HG02840 (cell line): ENCODE measurements around the gene NUDT10.
"Not testable (repeated sequence)": the region's sequence is repeated elsewhere in the genome, so short reads cannot be mapped to it uniquely, and the experiment has no call there.

ENCODE experiments used
- ATAC-seq: cut with Tn5 transposase; IDR thresholded peaks from one replicate; pipeline ENCODE4 v1.9.1; 2021; ENCODE audit warnings: mild to moderate bottlenecking, moderate library complexity, moderate number of reproducible peaks; ENCODE audit not compliant: unreplicated experiment, low FRiP score

The NUDT10 gene

DNA sequence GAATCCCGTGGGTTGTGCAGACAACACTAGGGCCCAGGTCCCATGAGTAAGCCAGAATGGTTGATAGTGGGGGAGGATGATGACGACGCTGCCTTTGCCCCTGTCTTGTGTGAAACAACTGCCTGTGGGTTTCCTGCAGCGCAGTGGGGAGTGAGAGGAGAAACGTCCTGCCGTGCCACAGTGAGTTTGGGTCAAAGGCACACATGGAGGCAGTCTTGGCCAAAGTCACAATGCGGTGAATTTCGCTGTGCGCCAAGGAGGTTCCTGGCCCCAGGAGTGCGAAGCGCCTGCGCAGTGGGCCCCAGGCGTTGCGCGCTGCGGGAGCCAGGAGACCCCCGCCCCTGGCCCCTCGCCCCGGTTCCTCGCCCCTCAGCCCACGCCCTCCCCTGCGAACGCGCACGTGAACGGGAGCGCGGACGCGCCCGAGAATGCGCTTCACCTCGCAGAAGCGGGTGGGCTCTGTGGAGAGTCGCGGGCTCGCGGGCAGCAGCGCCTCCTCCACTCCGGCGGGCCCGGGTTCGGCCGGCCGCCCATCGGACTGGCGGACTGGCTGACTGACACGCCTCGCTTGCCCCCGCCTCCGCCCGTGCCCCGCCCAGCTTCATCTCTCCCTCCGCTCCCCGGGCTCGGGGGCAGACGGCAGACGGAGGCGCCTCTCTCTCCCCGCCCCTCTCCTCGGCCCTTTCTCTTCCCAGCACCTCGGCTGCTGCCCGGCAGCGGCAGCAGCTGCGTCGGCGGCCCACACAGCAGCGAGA, at the start of gene NUDT10:
NUDT10 (plus strand) TSS at position 635 of the 755 bp plus-strand sequence. CDS start 144 bp downstream, outside the sequence.
- ATAC-seq, result no peak

- no peak for ATAC-seq
Measured at GRCh38 chrX:51292421-51292820, 40.2 kb upstream of the NUDT10 start.

DNA sequence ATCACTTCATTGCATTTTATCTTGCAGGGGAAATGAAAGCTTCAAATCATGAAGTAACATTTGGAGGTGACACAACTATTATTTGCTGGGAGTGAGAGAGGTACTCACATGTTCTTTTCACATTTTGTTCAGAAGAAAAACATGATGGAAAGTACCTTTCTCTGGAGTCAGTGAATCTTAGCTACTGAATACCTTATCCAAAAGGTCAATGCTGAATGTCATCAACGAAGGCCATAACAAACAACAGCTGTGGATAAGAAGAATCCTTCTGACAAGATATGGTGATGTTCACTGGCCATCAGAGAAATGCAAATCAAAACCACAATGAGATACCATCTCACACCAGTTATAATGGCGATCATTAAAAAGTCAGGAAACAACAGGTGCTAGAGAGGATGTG, 36.5 kb upstream of the NUDT10 start:
- no peak for ATAC-seq

- ATAC-seq, result no peak
Measured at GRCh38 chrX:51316271-51316670, 16.4 kb upstream of the NUDT10 start.

DNA sequence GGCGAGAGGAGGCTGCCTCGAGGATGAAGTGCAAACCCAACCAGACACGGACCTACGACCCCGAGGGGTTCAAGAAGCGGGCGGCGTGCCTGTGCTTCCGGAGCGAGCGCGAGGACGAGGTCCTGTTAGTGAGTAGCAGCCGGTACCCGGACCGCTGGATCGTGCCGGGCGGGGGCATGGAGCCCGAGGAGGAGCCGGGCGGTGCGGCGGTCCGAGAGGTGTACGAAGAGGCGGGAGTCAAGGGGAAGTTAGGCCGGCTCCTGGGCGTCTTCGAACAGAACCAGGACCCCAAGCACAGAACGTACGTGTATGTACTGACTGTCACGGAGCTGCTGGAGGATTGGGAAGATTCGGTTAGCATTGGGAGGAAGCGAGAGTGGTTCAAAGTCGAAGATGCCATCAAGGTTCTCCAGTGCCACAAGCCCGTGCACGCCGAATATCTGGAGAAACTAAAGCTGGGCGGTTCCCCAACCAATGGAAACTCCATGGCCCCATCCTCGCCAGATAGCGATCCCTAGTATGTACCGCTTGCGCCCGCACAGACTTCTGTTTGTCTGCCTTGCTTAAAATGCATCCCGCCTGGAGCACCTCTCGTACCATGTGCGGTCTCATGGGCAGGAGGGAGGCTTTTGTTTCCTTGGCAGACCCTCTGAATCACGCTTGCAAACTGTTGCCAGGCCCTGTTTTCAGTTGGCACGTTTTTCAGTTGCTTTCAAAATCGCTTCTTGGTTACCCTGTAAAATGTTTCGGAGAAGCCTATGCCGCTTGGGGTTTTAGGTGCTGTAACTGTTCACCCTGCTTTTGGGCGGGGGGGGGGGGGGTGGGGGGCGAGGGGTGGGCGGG, 542 bp downstream of the NUDT10 start:
- not testable (repeated sequence) for ATAC-seq

DNA sequence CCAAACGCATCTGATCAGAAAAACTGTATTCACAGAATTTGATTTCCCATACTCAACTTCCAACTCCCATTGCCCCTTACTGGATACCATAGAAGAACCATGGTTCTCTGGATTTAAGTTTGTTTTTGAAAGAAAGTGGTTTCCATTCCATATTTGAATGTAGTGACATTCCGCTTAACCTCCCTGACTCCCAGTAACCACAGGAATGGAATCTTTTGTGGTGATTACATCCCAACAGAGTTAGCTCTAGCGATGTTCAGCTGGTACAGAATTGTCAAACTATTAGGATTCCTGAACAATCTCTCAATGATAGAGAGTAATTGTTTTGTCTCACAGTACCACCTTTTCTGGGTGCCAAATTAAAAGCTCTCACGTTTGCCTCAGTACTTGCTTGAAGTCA, 1.7 kb downstream of the NUDT10 start:
- ATAC-seq, result no peak

- ATAC-seq, result no peak
Measured at GRCh38 chrX:51336584-51336983, 4.0 kb downstream of the NUDT10 start.

GRCh38 chrX:51361251-51361650, 28.6 kb downstream of the NUDT10 start:
- no peak for ATAC-seq

DNA sequence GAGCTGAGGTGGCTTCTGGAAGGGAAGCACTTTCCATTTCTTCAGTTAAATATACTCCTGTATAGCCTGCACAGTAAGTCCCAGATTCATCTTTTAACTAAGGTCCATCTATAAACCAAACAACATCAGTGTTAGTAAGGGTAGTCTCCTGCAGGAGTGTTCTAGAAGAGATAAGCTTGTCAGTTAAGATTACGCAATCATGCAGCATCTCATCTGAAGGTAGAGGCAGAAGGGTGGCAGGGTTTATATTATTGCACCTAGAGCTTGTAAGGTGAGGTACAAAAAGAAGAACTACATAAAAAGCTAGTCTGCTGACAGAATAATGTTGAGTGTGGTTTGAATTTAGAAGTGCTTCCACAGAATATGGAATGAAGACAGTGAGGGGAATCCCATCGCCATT, 44.0 kb downstream of the NUDT10 start:
- no peak for ATAC-seq
